Esophagus muscularis mucosa (tissue), 4 donors: ENCODE measurements around the gene CDKL4. TPM values are rescaled to one million over a fixed set of nuclear protein-coding genes. Genes with fewer than 3 reads are reported as not detected.
"Not testable (repeated sequence)": the region's sequence is repeated elsewhere in the genome, so short reads cannot be mapped to it uniquely, and the experiment has no call there.

Experiments used
- DNase-seq: peaks from one replicate; pipeline ENCODE4 v3.0.0-alpha.2; 2017; ENCODE audit errors: extremely low spot score
- H3K27ac ChIP-seq, 4 donors: fragments of 200-600 bp; sonication (generic); replicated peaks in 1 of 4; 1 replicate in 3 of 4; 2 replicates in 1 of 4; pipeline ENCODE4 v1.5.1; 2016 to 2019; ENCODE audit warnings: mild to moderate bottlenecking in 1 of 4
- H3K27me3 ChIP-seq, 4 donors: fragments of 200-600 bp; sonication (generic); one replicate each; pipeline versions ENCODE4 v1.5.1 to v1.6.0; 2016 to 2019
- H3K36me3 ChIP-seq, 4 donors: fragments of 200-600 bp; sonication (generic); one replicate each; pipeline ENCODE4 v1.5.1; 2016 to 2019
- H3K4me1 ChIP-seq, 4 donors: fragments of 200-600 bp; sonication (generic); one replicate each; pipeline ENCODE4 v1.5.1; 2016 to 2019
- H3K4me3 ChIP-seq, 4 donors: fragments of 200-600 bp; sonication (generic); 1 replicate in 2 of 4; 2 replicates in 2 of 4; pipeline ENCODE4 v1.5.1; 2016 to 2019; ENCODE audit warnings: mild to moderate bottlenecking in 4 of 4, moderate library complexity in 1 of 4
- H3K9me3 ChIP-seq, 4 donors: fragments of 200-600 bp; sonication (generic); 1 replicate in 3 of 4; 2 replicates in 1 of 4; pipeline ENCODE4 v1.5.1; 2016 to 2019
- CTCF ChIP-seq, 3 experiments: fragments of 200-600 bp in 2 of 3; fragments of 450-650 bp in 1 of 3; sonication (generic) in 2 of 3; IDR thresholded peaks; one replicate each; pipeline ENCODE4 v1.5.1; 2017 to 2019; ENCODE audit warnings: antibody characterized with exemption in 3 of 3, mild to moderate bottlenecking in 2 of 3, moderate library complexity in 1 of 3
- EP300 ChIP-seq: sonication (generic); formaldehyde crosslinking; IDR thresholded peaks from one replicate; pipeline ENCODE4 v1.6.1; 2017; ENCODE audit warnings: antibody characterized with exemption
- POLR2A ChIP-seq: fragments of 450-650 bp; IDR thresholded peaks from one replicate; pipeline ENCODE4 v1.6.1; 2017; ENCODE audit warnings: antibody characterized with exemption, moderate library complexity, mild to moderate bottlenecking, low read depth
- POLR2AphosphoS5 ChIP-seq, 2 donors: sonication (generic); formaldehyde crosslinking; IDR thresholded peaks; one replicate each; pipeline ENCODE4 v1.6.1; 2017; ENCODE audit warnings: antibody characterized with exemption in 2 of 2
- WGBS: methylation state at CpG from one replicate; pipeline ENCODE4 v1.1.5; 2018; 5-methylcytosine and 5-hydroxymethylcytosine counted together
- intact Hi-C: fragments of 100-400 bp; cut with DNase I; formaldehyde crosslinking; loops from one replicate; pipeline ENCODE4 v1.15.1; 2023
- total RNA-seq, 4 donors: library from RNA; depleted of rRNA; stranded (reverse); fragments of >200 nt; gene quantifications; one replicate each; pipeline versions ENCODE4 v1.1.0 to v1.2.1, GENCODE V29; 2016

Gene CDKL4
- total RNA-seq, 4 donors from 2014 or later: 0.40 to 3.7 (median 1.1) TPM

- no peaks in the 10 kb centered on the region for H3K36me3 ChIP-seq
- no peak overlapping the region for H3K27ac ChIP-seq
- intact Hi-C loops: no loop called here
- 98% methylated on average over 1 of the region's 1 CpG for WGBS
- no peaks in the 10 kb centered on the region for H3K9me3 ChIP-seq
- no peak for DNase-seq
- no peaks in the 10 kb centered on the region for H3K4me1 ChIP-seq
- no peak overlapping the region for H3K4me3 ChIP-seq
- H3K27me3 ChIP-seq: no peaks in the 10 kb centered on the region
- TF ChIP-seq EP300 (no peak), CTCF (IDR thresholded peaks at IDR 0.05) (no peak), POLR2AphosphoS5 (IDR thresholded peaks at IDR 0.05) (no peak), POLR2A (no peak)
These were observed 30.8 kb downstream of the CDKL4 start for GRCh38 chr2:39213015-39213414.

- TF ChIP-seq POLR2A (no peak), POLR2AphosphoS5 (IDR thresholded peaks at IDR 0.05) (no peak), EP300 (no peak), CTCF (IDR thresholded peaks at IDR 0.05) (no peak)
- DNase-seq: no peak
- Histone ChIP-seq H3K4me3 (no peak overlapping the region), H3K27ac (no peak overlapping the region), H3K27me3 (no peaks in the 10 kb centered on the region), H3K36me3 (no peaks in the 10 kb centered on the region), H3K4me1 (no peaks in the 10 kb centered on the region), H3K9me3 (no peaks in the 10 kb centered on the region)
- WGBS: 69% methylated on average over 1 of the region's 1 CpG
- intact Hi-C loops: no loop called here
These were observed 32.9 kb downstream of the CDKL4 start for GRCh38 chr2:39210846-39211245.

GRCh38 chr2:39203382-39203781 lies 40.4 kb downstream of the CDKL4 start:
- no peak for DNase-seq
- WGBS: 84% methylated on average over 6 of the region's 6 CpGs
- no peaks in the 10 kb centered on the region for H3K4me1 ChIP-seq
- no peaks in the 10 kb centered on the region for H3K36me3 ChIP-seq
- no peaks in the 10 kb centered on the region for H3K27me3 ChIP-seq
- H3K4me3 ChIP-seq: no peak overlapping the region
- TF ChIP-seq EP300 (no peak), CTCF (IDR thresholded peaks at IDR 0.05) (no peak), POLR2A (no peak), POLR2AphosphoS5 (IDR thresholded peaks at IDR 0.05) (no peak)
- H3K9me3 ChIP-seq: no peaks in the 10 kb centered on the region
- intact Hi-C loops: no loop called here
- H3K27ac ChIP-seq: no peak overlapping the region

GRCh38 chr2:39202639-39203369 lies 41.0 kb downstream of the CDKL4 start:
- intact Hi-C loops: no loop called here

GRCh38 chr2:39197003-39197402 lies 46.8 kb downstream of the CDKL4 start:
- DNase-seq, H3K36me3 ChIP-seq, H3K4me3 ChIP-seq, H3K4me1 ChIP-seq, H3K27ac ChIP-seq, intact Hi-C loops, H3K27me3 ChIP-seq, H3K9me3 ChIP-seq: not testable (repeated sequence)
- 100% methylated on average over 2 of the region's 2 CpGs for WGBS

More at GRCh38 chr2:39202639-39203369, 41.0 kb downstream of the CDKL4 start:
- no peaks in the 10 kb centered on the region for H3K4me1 ChIP-seq
- no peaks in the 10 kb centered on the region for H3K27me3 ChIP-seq
- no peak overlapping the region for H3K27ac ChIP-seq
- DNase-seq: no peak
- H3K36me3 ChIP-seq: no peaks in the 10 kb centered on the region
- H3K4me3 ChIP-seq: no peak overlapping the region
- WGBS: 88% methylated on average over 1 of the region's 1 CpG
- no peaks in the 10 kb centered on the region for H3K9me3 ChIP-seq
- TF ChIP-seq POLR2A (no peak), CTCF (IDR thresholded peaks at IDR 0.05) (no peak), POLR2AphosphoS5 (IDR thresholded peaks at IDR 0.05) (no peak), EP300 (no peak)
